ENCODE results near the gene TAT. TPM values are rescaled to one million over a fixed set of nuclear protein-coding genes. Genes with fewer than 3 reads are reported as not detected.

TAT gene
- total RNA-seq, 4 donors from 2014 or later, result 0.20 TPM; not detected in 3

DNA sequence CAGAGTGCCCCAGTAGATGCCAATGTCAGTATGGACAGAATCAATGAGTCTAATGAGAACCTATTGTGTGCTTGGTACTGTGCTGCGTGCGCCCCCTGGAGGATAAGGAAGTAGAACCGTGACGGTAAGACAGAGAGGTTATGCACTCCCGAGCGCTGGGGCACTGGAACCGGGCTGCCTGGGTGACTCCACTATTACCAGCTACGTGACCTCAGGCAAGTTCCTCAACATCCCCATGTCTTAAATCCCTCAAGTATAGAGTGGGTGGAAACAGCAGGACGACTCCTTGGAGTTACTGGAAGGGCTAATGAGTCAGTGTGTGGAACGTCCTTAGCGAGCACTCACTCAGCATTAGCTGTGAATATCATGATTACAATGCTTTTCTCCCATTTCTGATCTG lies 34.5 kb downstream of the TAT start:
- DNase-seq (ENCODE audit: low spot score in 2 of 2), result peak in 1 of 2 donors; percentile 54
- no peaks in the 10 kb centered on the region for H3K4me1 ChIP-seq
- H3K27ac ChIP-seq, result no peak overlapping the region
- no peaks in the 10 kb centered on the region for H3K27me3 ChIP-seq
- no peaks in the 10 kb centered on the region for H3K9me3 ChIP-seq
- H3K4me3 ChIP-seq, result no peak overlapping the region
- no peaks in the 10 kb centered on the region for H3K36me3 ChIP-seq
- 18 to 20% methylated on average over 11 of the region's 11 CpGs for WGBS, 2 donors
- TF ChIP-seq CTCF (IDR thresholded peaks at IDR 0.05) (peak in 2 of 5 experiments; percentile 33 to 37), EP300 (IDR thresholded peaks at IDR 0.05) (no peak), POLR2A (IDR thresholded peaks at IDR 0.05) (no peak)

- no peak for DNase-seq (ENCODE audit: low spot score in 2 of 2)
- Histone ChIP-seq H3K9me3 (no peaks in the 10 kb centered on the region), H3K36me3 (no peaks in the 10 kb centered on the region), H3K27ac (no peak overlapping the region), H3K4me1 (no peaks in the 10 kb centered on the region), H3K27me3 (no peaks in the 10 kb centered on the region), H3K4me3 (no peak overlapping the region)
- 71 to 72% methylated on average over 6 of the region's 6 CpGs for WGBS, 2 donors
- TF ChIP-seq CTCF (IDR thresholded peaks at IDR 0.05), result peak in 1 of 5 experiments; percentile 26
- no peak for TF ChIP-seq POLR2A (IDR thresholded peaks at IDR 0.05)
Observed at GRCh38 chr16:71537643-71538042, 39.2 kb downstream of the TAT start.

DNA sequence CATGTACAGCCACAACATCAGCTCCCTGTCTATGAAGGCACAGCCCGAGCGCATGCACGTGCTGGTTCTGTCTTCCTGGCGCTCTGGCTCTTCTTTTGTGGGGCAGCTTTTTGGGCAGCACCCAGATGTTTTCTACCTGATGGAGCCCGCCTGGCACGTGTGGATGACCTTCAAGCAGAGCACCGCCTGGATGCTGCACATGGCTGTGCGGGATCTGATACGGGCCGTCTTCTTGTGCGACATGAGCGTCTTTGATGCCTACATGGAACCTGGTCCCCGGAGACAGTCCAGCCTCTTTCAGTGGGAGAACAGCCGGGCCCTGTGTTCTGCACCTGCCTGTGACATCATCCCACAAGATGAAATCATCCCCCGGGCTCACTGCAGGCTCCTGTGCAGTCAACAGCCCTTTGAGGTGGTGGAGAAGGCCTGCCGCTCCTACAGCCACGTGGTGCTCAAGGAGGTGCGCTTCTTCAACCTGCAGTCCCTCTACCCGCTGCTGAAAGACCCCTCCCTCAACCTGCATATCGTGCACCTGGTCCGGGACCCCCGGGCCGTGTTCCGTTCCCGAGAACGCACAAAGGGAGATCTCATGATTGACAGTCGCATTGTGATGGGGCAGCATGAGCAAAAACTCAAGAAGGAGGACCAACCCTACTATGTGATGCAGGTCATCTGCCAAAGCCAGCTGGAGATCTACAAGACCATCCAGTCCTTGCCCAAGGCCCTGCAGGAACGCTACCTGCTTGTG lies 40.0 kb downstream of the TAT start:
- Histone ChIP-seq H3K27me3 (no peaks in the 10 kb centered on the region), H3K4me3 (no peak overlapping the region), H3K36me3 (no peaks in the 10 kb centered on the region), H3K27ac (no peak overlapping the region), H3K4me1 (no peaks in the 10 kb centered on the region), H3K9me3 (no peaks in the 10 kb centered on the region)
- 95% methylated on average over 28 of the region's 28 CpGs for WGBS, 2 donors
- no peak for DNase-seq (ENCODE audit: low spot score in 2 of 2)
- TF ChIP-seq CTCF (IDR thresholded peaks at IDR 0.05) (no peak), POLR2A (IDR thresholded peaks at IDR 0.05) (no peak), EP300 (IDR thresholded peaks at IDR 0.05) (no peak)

DNA sequence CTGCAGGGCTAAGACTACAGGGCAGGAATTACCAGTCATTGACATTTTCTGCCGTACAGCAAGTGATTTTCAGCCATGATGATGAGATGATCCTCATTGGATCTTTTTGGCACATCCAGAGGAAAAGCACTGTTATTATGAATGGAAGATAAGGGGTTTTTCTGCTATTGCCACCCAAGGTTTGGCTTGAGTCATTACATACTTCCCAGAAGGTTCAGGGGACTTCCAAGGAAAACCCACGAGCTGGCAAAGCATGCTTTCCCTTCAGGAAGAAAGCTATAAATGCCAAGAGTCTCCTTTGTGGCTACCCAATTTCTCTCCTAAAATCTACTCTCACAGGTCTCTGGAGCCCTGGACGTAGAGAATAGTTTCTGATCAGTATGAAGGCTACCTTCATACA lies 44.5 kb downstream of the TAT start:
- peaks cover 0 to 7% of the 10 kb centered on the region in 2 donors for H3K27me3 ChIP-seq
- no peaks in the 10 kb centered on the region for H3K36me3 ChIP-seq
- H3K9me3 ChIP-seq, result no peaks in the 10 kb centered on the region
- H3K4me1 ChIP-seq, result no peaks in the 10 kb centered on the region
- DNase-seq (ENCODE audit: low spot score in 2 of 2), result no peak
- no peak for TF ChIP-seq EP300 (IDR thresholded peaks at IDR 0.05)
- TF ChIP-seq CTCF (IDR thresholded peaks at IDR 0.05), result no peak
- no peak for TF ChIP-seq POLR2A (IDR thresholded peaks at IDR 0.05)
- no peak overlapping the region for H3K27ac ChIP-seq
- WGBS, 2 donors, result 60 to 67% methylated on average over 3 of the region's 3 CpGs
- no peak overlapping the region for H3K4me3 ChIP-seq

GRCh38 chr16:71528863-71529262 lies 48.0 kb downstream of the TAT start:
- H3K36me3 ChIP-seq, result no peaks in the 10 kb centered on the region
- 78 to 80% methylated on average over 4 of the region's 4 CpGs for WGBS, 2 donors
- no peaks in the 10 kb centered on the region for H3K9me3 ChIP-seq
- H3K27ac ChIP-seq, result no peak overlapping the region
- no peak for DNase-seq (ENCODE audit: low spot score in 2 of 2)
- TF ChIP-seq POLR2A (IDR thresholded peaks at IDR 0.05) (no peak), EP300 (IDR thresholded peaks at IDR 0.05) (no peak), CTCF (IDR thresholded peaks at IDR 0.05) (no peak)
- H3K27me3 ChIP-seq, result peaks cover 0 to 7% of the 10 kb centered on the region in 2 donors
- H3K4me1 ChIP-seq, result peaks cover 0 to 8% (median 0%) of the 10 kb centered on the region in 4 donors
- no peak overlapping the region for H3K4me3 ChIP-seq
